ENCODE results near the gene AK8.

- TF ChIP-seq CTCF (IDR thresholded peaks at IDR 0.05) (no peak), POLR2AphosphoS5 (IDR thresholded peaks at IDR 0.05) (no peak), POLR2A (IDR thresholded peaks at IDR 0.05) (no peak), EP300 (IDR thresholded peaks at IDR 0.05) (no peak)
Observed at GRCh38 chr9:132761602-132762001, 116.5 kb downstream of the AK8 start.

Measured in stomach (tissue), 4 donors.